ENCODE data around the gene CDKN1C.

Gene CDKN1C

GRCh38 chr11:2848497-2848896, 37.1 kb downstream of the CDKN1C start:
- Histone ChIP-seq H3K36me3 (ENCODE audit: low read length) (no peaks in the 10 kb centered on the region), H3K27ac (ENCODE audit: low read depth, low read length) (no peak overlapping the region), H4K20me1 (ENCODE audit: low read depth, low read length) (no peaks in the 10 kb centered on the region), H3K4me3 (ENCODE audit: insufficient read depth, low read length, poor library complexity, severe bottlenecking) (no peak overlapping the region), H3F3A (ENCODE audit: insufficient read depth) (no peaks in the 10 kb centered on the region), H3K27me3 (ENCODE audit: low read length) (no peaks in the 10 kb centered on the region), H3K9ac (ENCODE audit: low read length) (no peak overlapping the region), H3K79me2 (ENCODE audit: insufficient read depth, low read length) (no peaks in the 10 kb centered on the region), H3K9me3 (ENCODE audit: insufficient read depth, low read length) (no peaks in the 10 kb centered on the region), H2AFZ (ENCODE audit: low read depth, low read length, severe bottlenecking) (no peak overlapping the region), H3K9me2 (replicated peaks; ENCODE audit: insufficient read depth, low read length) (no peaks in the 10 kb centered on the region), H3K4me2 (ENCODE audit: low read depth, low read length, poor library complexity, severe bottlenecking) (no peak overlapping the region)
- TF ChIP-seq CTCF (IDR thresholded peaks at IDR 0.05; ENCODE audit: insufficient read depth, low read length, poor library complexity, severe bottlenecking), result no peak
- no peak for TF ChIP-seq EZH2phosphoT487 (conservative IDR thresholded peaks at IDR 0.05; ENCODE audit: low read length)

GRCh38 chr11:2847561-2847960, 38.0 kb downstream of the CDKN1C start:
- H3K4me3 ChIP-seq (ENCODE audit: insufficient read depth, low read length, poor library complexity, severe bottlenecking), result no peak overlapping the region
- TF ChIP-seq EZH2phosphoT487 (conservative IDR thresholded peaks at IDR 0.05; ENCODE audit: low read length) (no peak), CTCF (IDR thresholded peaks at IDR 0.05; ENCODE audit: insufficient read depth, low read length, poor library complexity, severe bottlenecking) (no peak)
- H4K20me1 ChIP-seq (ENCODE audit: low read depth, low read length), result no peaks in the 10 kb centered on the region
- H3F3A ChIP-seq (ENCODE audit: insufficient read depth), result no peaks in the 10 kb centered on the region
- H2AFZ ChIP-seq (ENCODE audit: low read depth, low read length, severe bottlenecking), result no peak overlapping the region
- H3K4me2 ChIP-seq (ENCODE audit: low read depth, low read length, poor library complexity, severe bottlenecking), result no peak overlapping the region
- H3K27ac ChIP-seq (ENCODE audit: low read depth, low read length), result peak overlapping the region; percentile 36; the same call in 1 of the 2 replicates
- H3K9ac ChIP-seq (ENCODE audit: low read length), result no peak overlapping the region
- no peaks in the 10 kb centered on the region for H3K79me2 ChIP-seq (ENCODE audit: insufficient read depth, low read length)
- no peaks in the 10 kb centered on the region for H3K9me2 ChIP-seq (replicated peaks; ENCODE audit: insufficient read depth, low read length)
- no peaks in the 10 kb centered on the region for H3K36me3 ChIP-seq (ENCODE audit: low read length)
- H3K27me3 ChIP-seq (ENCODE audit: low read length), result no peaks in the 10 kb centered on the region
- H3K9me3 ChIP-seq (ENCODE audit: insufficient read depth, low read length), result no peaks in the 10 kb centered on the region

GRCh38 chr11:2846470-2846869, 39.1 kb downstream of the CDKN1C start:
- H3K9me3 ChIP-seq (ENCODE audit: insufficient read depth, low read length), result no peaks in the 10 kb centered on the region
- no peaks in the 10 kb centered on the region for H3K36me3 ChIP-seq (ENCODE audit: low read length)
- H3K79me2 ChIP-seq (ENCODE audit: insufficient read depth, low read length), result no peaks in the 10 kb centered on the region
- no peak overlapping the region for H3K4me3 ChIP-seq (ENCODE audit: insufficient read depth, low read length, poor library complexity, severe bottlenecking)
- H3K27me3 ChIP-seq (ENCODE audit: low read length), result no peaks in the 10 kb centered on the region
- H3K9me2 ChIP-seq (replicated peaks; ENCODE audit: insufficient read depth, low read length), result no peaks in the 10 kb centered on the region
- TF ChIP-seq CTCF (IDR thresholded peaks at IDR 0.05; ENCODE audit: insufficient read depth, low read length, poor library complexity, severe bottlenecking) (no peak), EZH2phosphoT487 (conservative IDR thresholded peaks at IDR 0.05; ENCODE audit: low read length) (no peak)
- H4K20me1 ChIP-seq (ENCODE audit: low read depth, low read length), result no peaks in the 10 kb centered on the region
- no peak overlapping the region for H2AFZ ChIP-seq (ENCODE audit: low read depth, low read length, severe bottlenecking)
- no peak overlapping the region for H3K4me2 ChIP-seq (ENCODE audit: low read depth, low read length, poor library complexity, severe bottlenecking)
- no peaks in the 10 kb centered on the region for H3F3A ChIP-seq (ENCODE audit: insufficient read depth)
- no peak overlapping the region for H3K27ac ChIP-seq (ENCODE audit: low read depth, low read length)
- H3K9ac ChIP-seq (ENCODE audit: low read length), result no peak overlapping the region
